Left hindlimb (tissue), 1 donor: Measurements from ENCODE around the gene WNT16.
"Not testable (repeated sequence)": the region's sequence is repeated elsewhere in the genome, so short reads cannot be mapped to it uniquely, and the experiment has no call there.

Source experiments
- DNase-seq: peaks from one replicate; pipeline ENCODE4 v3.0.0-alpha.2; 2018

Gene WNT16

GRCh38 chr7:121328508-121329190 is at the start of gene WNT16:
Gene WNT16, plus strand, starts transcription at chr7:121329000. Its CDS starts 293 bp downstream, at chr7:121329293.
- DNase-seq, result peak; percentile 42

GRCh38 chr7:121279060-121279620 is 49.7 kb upstream of the WNT16 start:
- no peak for DNase-seq

GRCh38 chr7:121279822-121280221 is 49.0 kb upstream of the WNT16 start:
- DNase-seq, result no peak

- DNase-seq, result no peak
These were observed 48.1 kb upstream of the WNT16 start for GRCh38 chr7:121280656-121281055.

GRCh38 chr7:121282129-121282528 is 46.7 kb upstream of the WNT16 start:
- no peak for DNase-seq

- DNase-seq, result no peak
These were observed 43.6 kb upstream of the WNT16 start for GRCh38 chr7:121285066-121285667.

- no peak for DNase-seq
These were observed 42.6 kb upstream of the WNT16 start for GRCh38 chr7:121286186-121286585.

- DNase-seq, result no peak
These were observed 41.8 kb upstream of the WNT16 start for GRCh38 chr7:121286742-121287734.

- no peak for DNase-seq
These were observed 39.9 kb upstream of the WNT16 start for GRCh38 chr7:121288894-121289293.

GRCh38 chr7:121289930-121290329 is 38.9 kb upstream of the WNT16 start:
- not testable (repeated sequence) for DNase-seq

GRCh38 chr7:121294448-121294992 is 34.3 kb upstream of the WNT16 start:
- no peak for DNase-seq

- DNase-seq, result no peak
These were observed 31.0 kb upstream of the WNT16 start for GRCh38 chr7:121297843-121298242.

- no peak for DNase-seq
These were observed 30.0 kb upstream of the WNT16 start for GRCh38 chr7:121298831-121299239.

- DNase-seq, result no peak
These were observed 27.9 kb upstream of the WNT16 start for GRCh38 chr7:121300685-121301420.

- no peak for DNase-seq
These were observed 27.2 kb upstream of the WNT16 start for GRCh38 chr7:121301446-121302213.

- no peak for DNase-seq
These were observed 26.5 kb upstream of the WNT16 start for GRCh38 chr7:121302214-121302745.

- no peak for DNase-seq
These were observed 25.2 kb upstream of the WNT16 start for GRCh38 chr7:121303422-121304101.

- no peak for DNase-seq
These were observed 24.6 kb upstream of the WNT16 start for GRCh38 chr7:121304102-121304658.

- no peak for DNase-seq
These were observed 23.7 kb upstream of the WNT16 start for GRCh38 chr7:121305109-121305508.

GRCh38 chr7:121306565-121306964 is 22.2 kb upstream of the WNT16 start:
- no peak for DNase-seq
